Activated CD4-positive, alpha-beta T cell treated with anti-CD3 and anti-CD28 coated beads, Interleukin-10, Interleukin-2, amounts not matched to agents 100 ng/mL and 50 ng/mL, durations not matched to agents 16 hours and 8 hours (primary cell): ENCODE measurements around the gene ABCA13.

ENCODE experiments used
- DNase-seq: peaks from one replicate; pipeline ENCODE4 v3.0.0-alpha.2; 2020

Gene ABCA13

DNA sequence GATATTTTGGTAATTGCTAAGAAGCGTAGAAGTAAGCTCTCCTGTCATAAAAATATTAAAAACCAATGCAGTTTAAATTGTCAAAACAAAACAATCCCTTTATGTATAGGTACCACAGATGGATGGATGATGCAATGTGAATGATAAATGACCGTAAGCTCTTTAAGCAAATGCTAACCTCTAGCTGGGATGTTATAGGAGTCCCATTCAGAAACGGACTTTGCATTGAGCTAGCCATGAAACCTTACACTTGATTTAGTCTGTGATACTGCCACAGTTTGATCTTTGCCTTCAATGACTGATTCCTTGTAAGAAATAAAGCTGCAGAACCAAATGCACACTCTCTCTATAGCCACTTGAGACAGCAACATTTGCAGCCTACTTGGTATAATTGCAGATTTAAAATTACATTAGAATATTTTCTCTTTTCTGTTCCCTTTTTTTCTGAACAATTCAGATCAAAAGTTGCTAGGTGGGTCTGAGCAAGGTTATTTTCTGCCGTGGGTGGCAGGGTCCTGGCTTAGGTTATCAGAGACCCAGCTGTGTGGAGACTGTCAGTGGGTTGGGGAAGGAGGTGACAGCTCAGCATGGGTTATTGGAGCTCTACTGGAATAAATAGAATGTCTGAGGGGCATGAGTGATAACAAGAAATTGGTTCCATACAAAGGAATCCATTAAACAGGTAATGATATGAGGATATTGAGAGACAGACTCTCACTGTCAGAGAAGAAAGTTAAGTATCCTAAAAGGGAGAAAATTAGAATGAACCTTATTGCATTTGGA lies 494.3 kb downstream of the ABCA13 start:
- no peak for DNase-seq

DNA sequence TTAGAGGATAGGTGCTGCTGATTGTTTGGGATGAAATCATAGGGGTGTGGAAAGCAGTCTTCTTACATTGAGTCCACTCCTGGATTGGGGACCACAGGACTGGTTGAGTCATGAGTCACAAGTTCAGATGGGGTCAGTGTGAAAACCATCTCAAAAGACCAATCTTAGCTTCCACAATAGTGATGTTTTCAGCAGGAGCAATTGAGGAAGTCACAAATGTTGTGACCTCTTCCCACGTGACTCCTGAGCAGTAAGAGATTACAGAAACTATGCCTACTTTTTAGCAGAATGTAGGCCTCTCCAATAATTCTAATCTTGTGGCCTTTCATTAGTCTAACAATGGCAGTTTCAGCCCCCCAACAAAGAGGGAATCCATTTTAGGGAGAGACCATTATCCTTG lies 496.1 kb downstream of the ABCA13 start:
- DNase-seq = no peak

DNA sequence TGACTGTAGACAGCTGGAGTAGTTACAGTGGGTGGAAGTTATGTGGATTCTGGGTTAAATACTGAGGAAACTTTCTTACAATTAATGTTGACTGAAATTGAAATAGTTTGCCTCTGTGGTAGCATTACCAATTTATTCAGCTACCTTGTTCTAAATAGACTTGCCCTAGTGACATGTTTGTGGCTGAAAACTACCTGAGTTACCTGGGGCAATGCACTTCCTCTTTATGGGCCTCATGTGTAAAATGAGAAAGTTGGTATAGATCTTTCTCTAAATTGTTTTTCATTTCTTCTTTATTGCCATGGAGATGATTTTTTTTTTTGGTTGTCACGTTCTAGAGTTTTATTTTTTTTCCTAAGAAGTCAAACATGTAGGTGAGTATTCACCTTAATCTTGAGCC lies 500.4 kb downstream of the ABCA13 start:
- no peak for DNase-seq

- no peak for DNase-seq
These were observed 509.7 kb downstream of the ABCA13 start for GRCh38 chr7:48681006-48681405.

DNA sequence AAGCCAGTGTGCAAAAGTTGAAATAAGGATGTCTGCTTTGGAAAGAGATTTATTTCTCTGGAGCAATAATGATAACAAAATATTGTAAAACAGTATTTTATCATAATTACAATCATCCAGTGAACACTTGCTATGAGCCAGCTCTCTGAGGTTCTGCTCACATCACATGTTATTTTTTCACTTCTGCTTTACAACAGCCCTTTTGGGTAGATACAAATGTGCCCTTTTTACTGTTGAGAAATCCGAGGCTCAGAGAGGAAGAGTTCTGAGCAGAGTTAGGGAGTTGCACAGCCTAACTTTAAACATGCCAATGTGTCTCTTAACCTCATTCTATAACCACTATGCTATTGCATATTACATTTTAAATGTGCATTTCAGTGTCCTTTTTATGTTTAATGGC lies 520.5 kb downstream of the ABCA13 start:
- DNase-seq = no peak
